Spleen (tissue), 11 donors: ENCODE data around the gene SPHK2. TPM values are rescaled to one million over a fixed set of nuclear protein-coding genes. Genes with fewer than 3 reads are reported as not detected.

Experiments
- DNase-seq: peaks from one replicate; pipeline ENCODE4 v3.0.0-alpha.2; 2020
- H3K27ac ChIP-seq, 8 donors: fragments of 200-600 bp; sonication (generic) in 7 of 8; 1 replicate in 4 of 8; 2 replicates in 4 of 8; pipeline versions ENCODE4 v1.5.0 to v1.8.0; 2016 to 2021; ENCODE audit warnings: inconsistent platforms in 4 of 8, mild to moderate bottlenecking in 4 of 8, moderate library complexity in 1 of 8
- H3K27me3 ChIP-seq, 7 donors: fragments of 200-600 bp; sonication (generic) in 6 of 7; replicated peaks in 1 of 7; 1 replicate in 4 of 7; 2 replicates in 3 of 7; pipeline versions ENCODE4 v1.5.0 to v1.8.0; 2016 to 2021; ENCODE audit warnings: inconsistent platforms in 3 of 7, mild to moderate bottlenecking in 1 of 7
- H3K36me3 ChIP-seq, 6 donors: fragments of 200-600 bp; sonication (generic) in 5 of 6; 1 replicate in 4 of 6; 2 replicates in 2 of 6; pipeline versions ENCODE4 v1.5.0 to v1.8.0; 2016 to 2021; ENCODE audit warnings: inconsistent platforms in 2 of 6
- H3K4me1 ChIP-seq, 6 donors: fragments of 200-600 bp; sonication (generic) in 5 of 6; 1 replicate in 3 of 6; 2 replicates in 3 of 6; pipeline versions ENCODE4 v1.5.0 to v1.8.0; 2016 to 2021; ENCODE audit warnings: inconsistent platforms in 3 of 6
- H3K4me3 ChIP-seq, 8 donors: fragments of 200-600 bp; sonication (generic) in 7 of 8; 1 replicate in 4 of 8; 2 replicates in 4 of 8; pipeline versions ENCODE4 v1.5.0 to v1.8.0; 2016 to 2021; ENCODE audit warnings: inconsistent platforms in 4 of 8, mild to moderate bottlenecking in 4 of 8, moderate library complexity in 2 of 8
- H3K9me3 ChIP-seq, 8 donors: fragments of 200-600 bp; sonication (generic) in 7 of 8; 1 replicate in 4 of 8; 2 replicates in 4 of 8; pipeline versions ENCODE4 v1.5.0 to v1.8.0; 2016 to 2021; ENCODE audit warnings: inconsistent platforms in 4 of 8
- POLR2A ChIP-seq, 3 donors: fragments of 450-650 bp; IDR thresholded peaks; one replicate each; pipeline ENCODE4 v1.5.1; 2017; ENCODE audit warnings: antibody characterized with exemption in 3 of 3, mild to moderate bottlenecking in 1 of 3
- POLR2AphosphoS5 ChIP-seq, 3 donors: sonication (generic); formaldehyde crosslinking; IDR thresholded peaks; one replicate each; pipeline ENCODE4 v1.5.1; 2017; ENCODE audit warnings: antibody characterized with exemption in 3 of 3
- WGBS, 5 donors: extraction: QIAGEN DNeasy Blood & Tissue Kit in 3 of 5; methylation state at CpG; one replicate each; pipeline versions ENCODE4 v1.1.5 to v1.1.7; 2013 to 2018; 5-methylcytosine and 5-hydroxymethylcytosine counted together
- intact Hi-C: fragments of 100-400 bp; cut with DNase I; formaldehyde crosslinking; loops from one replicate; pipeline ENCODE4 v1.15.0; 2023; ENCODE audit warnings: low total_unique reads
- polyA plus RNA-seq, 3 donors: library from polyadenylated mRNA; stranded (reverse); fragments of 200-250 nt; gene quantifications; one replicate each; pipeline ENCODE4 v1.2.1, GENCODE V29; 2013
- total RNA-seq, 7 donors: library from RNA; depleted of rRNA in 3 of 7; stranded (reverse); fragments of >200 nt in 3 of 7; fragmentation: NEBNext Ultra II Directional in 4 of 7; extraction: Animal tissue kit (Norgen Biotek cat#: 25700) in 4 of 7; gene quantifications; one replicate each; pipeline versions ENCODE4 v1.1.0 to v1.2.1, GENCODE V29; 2016 to 2021
- TF ChIP-seq, protein P1 (sequence below), 11 experiments: fragments of 200-600 bp in 7 of 11; fragments of 450-650 bp in 4 of 11; sonication (generic) in 4 of 11; IDR thresholded peaks in 8 of 11; conservative IDR thresholded peaks in 3 of 11; 1 replicate in 7 of 11; 2 replicates in 4 of 11; pipeline versions ENCODE4 v1.4.0 to v1.8.0; 2016 to 2021; ENCODE audit warnings: antibody characterized with exemption in 11 of 11, inconsistent platforms in 4 of 11, mild to moderate bottlenecking in 1 of 11
- donor health status: healthy with polysubstance abuse.
- donor health status: DM: no; HTN: no; CAD: no; lungs with moderate emphysema.
- donor health status: DM: no; HTN: no; CAD: no.
- donor health status: Bipolar disorder and iron deficiency.
- donor health status: healthy.
- donor health status: DM: no; HTN: no; CAD: no.
- donor health status: DM: yes; HTN: yes; CAD: no.

Gene SPHK2
- total and polyA plus RNA-seq, 10 donors = 7.9 to 26.5 (median 21.3) TPM

DNA sequence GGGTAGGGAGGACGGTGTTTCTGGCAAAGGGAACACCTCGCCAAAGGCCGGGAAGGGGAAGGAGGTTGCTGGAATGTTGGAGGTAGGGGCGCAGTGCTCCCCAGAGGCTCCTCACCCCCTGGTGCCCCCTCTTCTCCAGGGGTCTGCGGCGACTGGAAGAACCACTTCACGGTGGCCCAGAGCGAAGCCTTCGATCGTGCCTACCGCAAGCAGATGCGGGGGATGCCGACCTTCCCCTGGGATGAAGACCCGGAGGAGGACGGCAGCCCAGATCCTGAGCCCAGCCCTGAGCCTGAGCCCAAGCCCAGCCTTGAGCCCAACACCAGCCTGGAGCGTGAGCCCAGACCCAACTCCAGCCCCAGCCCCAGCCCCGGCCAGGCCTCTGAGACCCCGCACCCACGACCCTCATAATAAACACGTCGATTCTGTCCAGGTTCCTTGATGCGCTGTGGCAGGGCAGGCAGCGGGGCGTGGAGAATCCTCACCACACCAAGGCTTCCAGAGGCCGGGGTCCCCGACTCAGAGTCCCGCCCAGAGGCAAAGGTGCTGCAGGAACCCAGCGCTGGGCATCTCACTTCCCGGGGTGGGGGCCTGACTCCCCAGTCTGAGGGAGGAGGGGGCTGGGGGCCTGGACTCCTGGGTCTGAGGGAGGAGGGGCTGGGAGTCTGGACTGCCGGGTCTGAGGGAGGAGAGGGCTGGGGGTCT is 20.2 kb upstream of the SPHK2 start:
- no peaks in the 10 kb centered on the region for H3K4me1 ChIP-seq
- WGBS, 5 donors = 76 to 86% (median 79%) methylated on average over 20 to 30 of the region's 30 CpGs

DNA sequence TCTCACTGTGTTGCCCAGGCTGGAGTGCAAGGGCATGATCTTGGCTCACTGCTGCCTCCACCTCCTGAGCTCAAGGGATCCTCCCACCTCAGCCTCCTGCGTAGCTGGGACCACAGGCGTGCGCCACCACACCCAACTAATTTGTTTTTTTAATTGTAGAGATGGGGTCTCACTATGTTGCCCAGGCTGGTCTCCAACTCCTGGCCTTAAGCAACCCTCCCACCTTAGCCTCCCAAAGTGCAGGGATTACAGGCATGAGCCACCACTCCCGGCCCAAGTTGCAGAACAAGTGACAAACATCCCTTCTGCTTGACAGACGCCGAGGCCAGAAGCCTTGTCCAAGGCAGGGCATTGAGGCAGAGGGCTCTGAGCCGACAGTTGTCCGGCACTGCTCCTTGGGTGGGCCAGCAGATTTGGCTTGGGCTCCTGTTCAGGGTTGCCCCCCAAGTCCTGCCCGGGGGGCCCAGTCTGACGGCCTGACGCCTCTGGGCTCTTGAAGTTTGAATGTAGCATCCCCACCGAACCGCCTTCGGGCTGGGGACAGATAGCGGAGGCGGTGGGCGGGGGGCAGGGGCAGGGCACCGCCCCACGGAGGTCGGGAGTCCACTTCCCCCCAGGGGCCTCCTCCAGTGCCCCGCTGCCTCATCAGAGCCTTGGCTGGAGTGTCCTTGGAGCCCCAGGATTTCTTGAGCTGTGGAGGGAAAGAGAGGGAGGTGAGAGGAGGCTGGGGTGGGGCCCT is 18.5 kb upstream of the SPHK2 start:
- no peaks in the 10 kb centered on the region for H3K9me3 ChIP-seq
- intact Hi-C loops = no loop called here
- H3K4me1 ChIP-seq = no peaks in the 10 kb centered on the region
- TF ChIP-seq POLR2A (IDR thresholded peaks at IDR 0.05) = no peak
- TF ChIP-seq POLR2AphosphoS5 (IDR thresholded peaks at IDR 0.05) = no peak
- TF ChIP-seq, protein P1, sequence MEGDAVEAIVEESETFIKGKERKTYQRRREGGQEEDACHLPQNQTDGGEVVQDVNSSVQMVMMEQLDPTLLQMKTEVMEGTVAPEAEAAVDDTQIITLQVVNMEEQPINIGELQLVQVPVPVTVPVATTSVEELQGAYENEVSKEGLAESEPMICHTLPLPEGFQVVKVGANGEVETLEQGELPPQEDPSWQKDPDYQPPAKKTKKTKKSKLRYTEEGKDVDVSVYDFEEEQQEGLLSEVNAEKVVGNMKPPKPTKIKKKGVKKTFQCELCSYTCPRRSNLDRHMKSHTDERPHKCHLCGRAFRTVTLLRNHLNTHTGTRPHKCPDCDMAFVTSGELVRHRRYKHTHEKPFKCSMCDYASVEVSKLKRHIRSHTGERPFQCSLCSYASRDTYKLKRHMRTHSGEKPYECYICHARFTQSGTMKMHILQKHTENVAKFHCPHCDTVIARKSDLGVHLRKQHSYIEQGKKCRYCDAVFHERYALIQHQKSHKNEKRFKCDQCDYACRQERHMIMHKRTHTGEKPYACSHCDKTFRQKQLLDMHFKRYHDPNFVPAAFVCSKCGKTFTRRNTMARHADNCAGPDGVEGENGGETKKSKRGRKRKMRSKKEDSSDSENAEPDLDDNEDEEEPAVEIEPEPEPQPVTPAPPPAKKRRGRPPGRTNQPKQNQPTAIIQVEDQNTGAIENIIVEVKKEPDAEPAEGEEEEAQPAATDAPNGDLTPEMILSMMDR (IDR thresholded peaks at IDR 0.05 in 8 of 11, conservative IDR thresholded peaks at IDR 0.05 in 3 of 11) = no peak
- H3K27me3 ChIP-seq = peaks cover 0 to 29% (median 0%) of the 10 kb centered on the region in 7 donors
- no peaks in the 10 kb centered on the region for H3K36me3 ChIP-seq
- no peak overlapping the region for H3K4me3 ChIP-seq
- H3K27ac ChIP-seq = no peak overlapping the region
- DNase-seq = no peak
- WGBS, 5 donors = 84 to 93% (median 87%) methylated on average over 12 to 21 of the region's 21 CpGs

More for the DNA sequence above, 20.2 kb upstream of the SPHK2 start:
- no peak overlapping the region for H3K27ac ChIP-seq
- TF ChIP-seq, protein P1 (IDR thresholded peaks at IDR 0.05 in 8 of 11, conservative IDR thresholded peaks at IDR 0.05 in 3 of 11) = no peak
- no peak for TF ChIP-seq POLR2A (IDR thresholded peaks at IDR 0.05)
- TF ChIP-seq POLR2AphosphoS5 (IDR thresholded peaks at IDR 0.05) = no peak
- no peaks in the 10 kb centered on the region for H3K36me3 ChIP-seq
- DNase-seq = no peak
- H3K4me3 ChIP-seq = no peak overlapping the region
- intact Hi-C loops = no loop called here
- H3K9me3 ChIP-seq = no peaks in the 10 kb centered on the region
- peaks cover 0 to 29% (median 0%) of the 10 kb centered on the region in 7 donors for H3K27me3 ChIP-seq

- Histone ChIP-seq H3K4me3 (no peak overlapping the region), H3K27me3 (peaks cover 0 to 27% (median 0%) of the 10 kb centered on the region in 7 donors), H3K36me3 (no peaks in the 10 kb centered on the region), H3K9me3 (no peaks in the 10 kb centered on the region), H3K4me1 (no peaks in the 10 kb centered on the region), H3K27ac (no peak overlapping the region)
- intact Hi-C loops = no loop called here
- DNase-seq = no peak
- no peak for TF ChIP-seq POLR2A (IDR thresholded peaks at IDR 0.05)
- no peak for TF ChIP-seq POLR2AphosphoS5 (IDR thresholded peaks at IDR 0.05)
- TF ChIP-seq, protein P1 (IDR thresholded peaks at IDR 0.05 in 8 of 11, conservative IDR thresholded peaks at IDR 0.05 in 3 of 11) = no peak
- WGBS, 5 donors = 74 to 88% (median 80%) methylated on average over 9 of the region's 9 CpGs
Measured at GRCh38 chr19:48603001-48603400, 16.3 kb upstream of the SPHK2 start.

DNA sequence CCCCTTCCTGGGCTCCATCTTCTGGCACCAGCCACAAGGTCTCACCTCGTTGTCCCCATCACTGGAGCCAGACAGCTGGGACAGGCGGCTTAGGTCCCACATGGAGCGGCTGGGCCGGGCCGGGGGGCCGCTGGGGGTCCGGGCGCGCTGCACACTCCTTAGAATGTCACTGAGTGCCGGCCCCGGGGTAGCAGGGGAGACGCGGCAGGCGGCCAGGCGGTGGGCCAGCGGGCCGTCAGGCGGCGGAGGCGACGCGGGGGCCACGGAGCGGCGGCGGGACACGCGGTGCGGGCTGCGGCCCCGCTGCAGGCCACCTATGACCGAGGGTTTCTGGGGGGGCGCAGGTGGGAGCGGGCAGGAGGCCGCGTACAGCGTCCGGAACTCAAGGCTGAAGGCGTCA is 15.9 kb upstream of the SPHK2 start:
- 89 to 96% (median 93%) methylated on average over 31 to 39 of the region's 39 CpGs for WGBS, 5 donors
- H3K27me3 ChIP-seq = peaks cover 0 to 22% (median 0%) of the 10 kb centered on the region in 7 donors
- intact Hi-C loops = no loop called here
- TF ChIP-seq, protein P1 (IDR thresholded peaks at IDR 0.05 in 8 of 11, conservative IDR thresholded peaks at IDR 0.05 in 3 of 11) = no peak
- no peak for TF ChIP-seq POLR2A (IDR thresholded peaks at IDR 0.05)
- no peak for TF ChIP-seq POLR2AphosphoS5 (IDR thresholded peaks at IDR 0.05)
- H3K4me1 ChIP-seq = peaks cover 0 to under 1% (median 0%) of the 10 kb centered on the region in 6 donors
- no peak overlapping the region for H3K4me3 ChIP-seq
- H3K27ac ChIP-seq = no peak overlapping the region
- DNase-seq = no peak
- H3K36me3 ChIP-seq = no peaks in the 10 kb centered on the region
- H3K9me3 ChIP-seq = no peaks in the 10 kb centered on the region
